B cell (primary cell): ENCODE results near the gene C1QA. TPM values are rescaled to one million over a fixed set of nuclear protein-coding genes. Genes with fewer than 3 reads are reported as not detected.

Experiments
- ATAC-seq: fragments of 200-7000 bp; cut with Tn5 transposase; one replicate; pipeline ENCODE4 v1.10.0; 2021; ENCODE audit warnings: low read depth, mild to moderate bottlenecking, moderate number of reproducible peaks, moderate library complexity
- CTCF ChIA-PET: fragments of 350-600 bp; sonication (Branson Sonifier 250); formaldehyde crosslinking; loops from one replicate; lab custom pipeline; 2021; ENCODE audit warnings: antibody characterized with exemption, inconsistent platforms; lab: Charles Lee
- POLR2A ChIA-PET: fragments of 350-600 bp; sonication (Branson Sonifier 250); formaldehyde crosslinking; loops from one replicate; lab custom pipeline; 2021; ENCODE audit warnings: antibody characterized with exemption; lab: Charles Lee
- DNase-seq: peaks from one replicate; pipeline ENCODE4 v3.0.0; 2013
- H2AFZ ChIP-seq: 2 replicates; pipeline ENCODE4 v1.6.1; 2012; ENCODE audit warnings: mild to moderate bottlenecking, low read depth, low read length; ENCODE audit not compliant: insufficient read depth, poor library complexity, severe bottlenecking
- H3K27ac ChIP-seq, 2 donors: 1 replicate in 1 of 2; 2 replicates in 1 of 2; pipeline ENCODE4 v1.5.1; 2012 to 2013; ENCODE audit warnings: low read length in 2 of 2, mild to moderate bottlenecking in 2 of 2, moderate library complexity in 1 of 2
- H3K27me3 ChIP-seq, 4 experiments: fragments of 200-600 bp in 1 of 4; sonication (generic) in 1 of 4; replicated peaks in 1 of 4; 1 replicate in 2 of 4; 2 replicates in 2 of 4; pipeline versions ENCODE4 v1.6.1 to v1.7.0; 2013 to 2016; ENCODE audit warnings: low read length in 3 of 4, mild to moderate bottlenecking in 2 of 4, mixed read lengths in 1 of 4, moderate library complexity in 1 of 4; ENCODE audit not compliant: insufficient read depth in 4 of 4, control insufficient read depth in 3 of 4; ENCODE audit errors: control extremely low read depth in 1 of 4
- H3K36me3 ChIP-seq, 2 experiments: replicated peaks in 1 of 2; 1 replicate in 1 of 2; 2 replicates in 1 of 2; pipeline versions ENCODE4 v1.6.1 to v1.7.1; 2013; ENCODE audit warnings: low read length in 1 of 2; ENCODE audit not compliant: insufficient read depth in 2 of 2, control insufficient read depth in 1 of 2; ENCODE audit errors: control extremely low read depth in 1 of 2, extremely low read depth in 1 of 2
- H3K4me1 ChIP-seq, 2 donors: fragments of 200-600 bp in 1 of 2; sonication (generic) in 1 of 2; 1 replicate in 1 of 2; 2 replicates in 1 of 2; pipeline versions ENCODE4 v1.5.1 to v1.6.1; 2013 to 2017; ENCODE audit warnings: low read length in 2 of 2; ENCODE audit not compliant: control insufficient read depth in 2 of 2, insufficient read depth in 2 of 2
- H3K4me2 ChIP-seq: replicated peaks from 2 replicates; pipeline ENCODE3; 2012; ENCODE audit warnings: mild to moderate bottlenecking, low read depth, low read length; ENCODE audit not compliant: poor library complexity, severe bottlenecking
- H3K4me3 ChIP-seq, 5 experiments: fragments of 200-600 bp in 1 of 5; sonication (generic) in 1 of 5; 1 replicate in 3 of 5; 2 replicates in 2 of 5; pipeline versions ENCODE4 v1.5.1 to v1.7.0; 2011 to 2016; ENCODE audit warnings: low read length in 4 of 5, mild to moderate bottlenecking in 4 of 5, low read depth in 2 of 5, control low read depth in 1 of 5, moderate library complexity in 1 of 5; ENCODE audit not compliant: insufficient read depth in 1 of 5; ENCODE audit errors: control extremely low read depth in 1 of 5, extremely low read depth in 1 of 5
- H3K79me2 ChIP-seq: fragments of 200-600 bp; sonication (generic); one replicate; pipeline ENCODE4 v1.6.0; 2016; ENCODE audit warnings: low read length; ENCODE audit not compliant: control insufficient read depth, insufficient read depth
- H3K9ac ChIP-seq: fragments of 200-600 bp; sonication (generic); 2 replicates; pipeline ENCODE4 v1.6.1; 2017; ENCODE audit warnings: mild to moderate bottlenecking, low read length, moderate library complexity
- H3K9me3 ChIP-seq, 3 donors: one replicate each; pipeline versions ENCODE4 v1.6.1 to v1.7.1; 2013; ENCODE audit warnings: low read length in 2 of 3; ENCODE audit not compliant: control insufficient read depth in 2 of 3, insufficient read depth in 1 of 3; ENCODE audit errors: control extremely low read depth in 1 of 3
- H4K20me1 ChIP-seq: 2 replicates; pipeline ENCODE4 v1.6.0; 2012; ENCODE audit warnings: mild to moderate bottlenecking, low read length; ENCODE audit not compliant: insufficient read depth, control insufficient read depth, poor library complexity, severe bottlenecking
- H3K27ac Mint-ChIP-seq: one replicate; pipeline ENCODE4 v1.8.0; 2021; ENCODE audit warnings: mixed read lengths
- H3K27me3 Mint-ChIP-seq: one replicate; pipeline ENCODE4 v1.8.0; 2021; ENCODE audit warnings: mixed read lengths
- H3K4me1 Mint-ChIP-seq: one replicate; pipeline ENCODE4 v1.8.0; 2021; ENCODE audit warnings: mixed read lengths
- H3K4me3 Mint-ChIP-seq: one replicate; pipeline ENCODE4 v1.8.0; 2021; ENCODE audit warnings: mixed read lengths
- H3K9me3 Mint-ChIP-seq: one replicate; pipeline ENCODE4 v1.8.0; 2022; ENCODE audit warnings: mixed read lengths; ENCODE audit not compliant: insufficient read depth
- EZH2 ChIP-seq: IDR thresholded peaks from 2 replicates; pipeline ENCODE4 v1.6.1; 2012; ENCODE audit warnings: borderline replicate concordance, low read depth, mild to moderate bottlenecking, moderate library complexity, low read length; ENCODE audit not compliant: insufficient read depth, poor library complexity, severe bottlenecking
- WGBS: methylation state at CpG from one replicate; pipeline ENCODE4 v1.1.5; 2013; ENCODE audit warnings: missing lambda C conversion rate; ENCODE audit not compliant: insufficient coverage; 5-methylcytosine and 5-hydroxymethylcytosine counted together
- intact Hi-C: fragments of 100-400 bp; cut with micrococcal nuclease; formaldehyde crosslinking; loops from one replicate; pipeline ENCODE4 v1.10.0; 2022
- polyA plus RNA-seq: library from polyadenylated mRNA; depleted of rRNA; stranded (reverse); fragments of >200 nt; gene quantifications from 2 replicates; pipeline ENCODE4 v1.2.3, GENCODE V29; 2012
- total RNA-seq, 2 donors: library from RNA; stranded (reverse); fragments of 120-200 nt in 1 of 2; gene quantifications; 1 replicate in 1 of 2; 2 replicates in 1 of 2; pipeline versions ENCODE4 v1.2.3 to v1.2.4, GENCODE V29; 2013 to 2022
- TF ChIP-seq, protein P1 (sequence below): fragments of 200-600 bp; IDR thresholded peaks from one replicate; pipeline ENCODE4 v1.8.0; 2022; ENCODE audit warnings: antibody characterized with exemption, mild to moderate bottlenecking

Gene C1QA
- total and polyA plus RNA-seq, 2 donors (not counting 1 experiment from before 2014, with no cell fraction given): 0.16 TPM; not detected in 1

DNA sequence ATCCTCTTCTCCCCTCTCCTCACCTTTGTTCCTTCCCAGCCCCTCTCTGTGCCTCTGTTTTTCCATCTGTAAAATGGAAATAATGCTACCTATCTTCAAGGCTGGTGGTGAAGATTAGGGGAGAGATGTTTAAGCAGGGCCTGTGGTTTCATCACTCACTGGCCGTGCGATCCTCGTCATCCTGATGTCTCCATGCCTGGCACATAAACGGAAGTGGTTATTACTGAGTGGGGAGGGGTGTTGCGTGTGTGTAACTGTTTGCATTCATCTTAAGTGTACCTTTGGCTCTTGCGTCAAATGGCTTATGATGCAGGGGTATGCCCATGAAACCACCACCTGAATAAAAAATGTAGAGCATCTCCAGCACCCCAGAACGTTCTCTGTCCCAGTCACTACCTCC, 17.2 kb upstream of the C1QA start:
- no peak overlapping the region for H3K27ac Mint-ChIP-seq
- Histone ChIP-seq H3K4me1 (no peaks in the 10 kb centered on the region), H3K27me3 (peaks cover 0 to 4% (median 0%) of the 10 kb centered on the region in 4 experiments), H3K36me3 (no peaks in the 10 kb centered on the region), H3K4me3 (no peak overlapping the region), H4K20me1 (no peaks in the 10 kb centered on the region), H3K27ac (no peak overlapping the region), H3K4me2 (no peak overlapping the region), H3K9me3 (no peaks in the 10 kb centered on the region), H2AFZ (no peak overlapping the region), H3K9ac (no peak overlapping the region), H3K79me2 (no peaks in the 10 kb centered on the region)
- intact Hi-C loops: no loop called here
- TF ChIP-seq, protein P1, sequence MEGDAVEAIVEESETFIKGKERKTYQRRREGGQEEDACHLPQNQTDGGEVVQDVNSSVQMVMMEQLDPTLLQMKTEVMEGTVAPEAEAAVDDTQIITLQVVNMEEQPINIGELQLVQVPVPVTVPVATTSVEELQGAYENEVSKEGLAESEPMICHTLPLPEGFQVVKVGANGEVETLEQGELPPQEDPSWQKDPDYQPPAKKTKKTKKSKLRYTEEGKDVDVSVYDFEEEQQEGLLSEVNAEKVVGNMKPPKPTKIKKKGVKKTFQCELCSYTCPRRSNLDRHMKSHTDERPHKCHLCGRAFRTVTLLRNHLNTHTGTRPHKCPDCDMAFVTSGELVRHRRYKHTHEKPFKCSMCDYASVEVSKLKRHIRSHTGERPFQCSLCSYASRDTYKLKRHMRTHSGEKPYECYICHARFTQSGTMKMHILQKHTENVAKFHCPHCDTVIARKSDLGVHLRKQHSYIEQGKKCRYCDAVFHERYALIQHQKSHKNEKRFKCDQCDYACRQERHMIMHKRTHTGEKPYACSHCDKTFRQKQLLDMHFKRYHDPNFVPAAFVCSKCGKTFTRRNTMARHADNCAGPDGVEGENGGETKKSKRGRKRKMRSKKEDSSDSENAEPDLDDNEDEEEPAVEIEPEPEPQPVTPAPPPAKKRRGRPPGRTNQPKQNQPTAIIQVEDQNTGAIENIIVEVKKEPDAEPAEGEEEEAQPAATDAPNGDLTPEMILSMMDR: no peak
- no peak for TF ChIP-seq EZH2
- DNase-seq (no peak), ATAC-seq (no peak)
- H3K4me1 Mint-ChIP-seq: no peaks in the 10 kb centered on the region
- POLR2A ChIA-PET: no interaction called here
- CTCF ChIA-PET: no interaction called here
- peaks cover 37% of the 10 kb centered on the region for H3K27me3 Mint-ChIP-seq
- WGBS: 81% methylated on average over 5 of the region's 7 CpGs
- no peaks in the 10 kb centered on the region for H3K9me3 Mint-ChIP-seq
- no peak overlapping the region for H3K4me3 Mint-ChIP-seq

DNA sequence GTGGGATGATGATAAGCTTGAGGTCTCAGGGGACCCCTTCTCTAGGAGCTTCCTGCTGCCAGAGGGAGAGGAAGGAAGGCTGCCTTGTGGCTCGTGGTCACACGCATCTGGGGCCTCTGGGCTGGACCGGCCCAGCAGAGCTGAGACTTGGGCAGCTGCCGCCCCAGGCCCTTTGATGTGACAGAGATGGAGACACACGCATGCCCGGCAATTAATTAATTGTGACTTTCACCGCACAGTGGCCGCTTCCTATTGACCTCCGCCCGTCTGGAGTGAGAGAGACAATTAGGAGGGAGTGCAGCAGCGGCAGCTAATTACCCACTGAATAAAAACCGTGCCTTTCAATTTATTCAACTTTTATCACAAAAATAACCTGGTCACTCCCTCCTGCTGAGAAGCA, 16.6 kb upstream of the C1QA start:
- no peaks in the 10 kb centered on the region for H3K4me1 ChIP-seq
- H2AFZ ChIP-seq: no peak overlapping the region
- H3K9me3 ChIP-seq: no peaks in the 10 kb centered on the region
- no peaks in the 10 kb centered on the region for H3K9me3 Mint-ChIP-seq
- ChIA-PET CTCF (no interaction called here), POLR2A (no interaction called here)
- H3K27me3 ChIP-seq: peaks cover 0 to 5% (median 0%) of the 10 kb centered on the region in 4 experiments
- DNase-seq: no peak
- no peak overlapping the region for H3K4me2 ChIP-seq
- H3K4me3 ChIP-seq: no peak overlapping the region
- no peaks in the 10 kb centered on the region for H4K20me1 ChIP-seq
- 55% methylated on average over 9 of the region's 12 CpGs for WGBS
- no peaks in the 10 kb centered on the region for H3K36me3 ChIP-seq
- H3K27ac Mint-ChIP-seq: no peak overlapping the region
- ATAC-seq: no peak
- intact Hi-C loops: no loop called here
- no peaks in the 10 kb centered on the region for H3K4me1 Mint-ChIP-seq
- peaks cover 36% of the 10 kb centered on the region for H3K27me3 Mint-ChIP-seq
- H3K4me3 Mint-ChIP-seq: no peak overlapping the region
- no peak overlapping the region for H3K27ac ChIP-seq
- H3K79me2 ChIP-seq: no peaks in the 10 kb centered on the region
- H3K9ac ChIP-seq: no peak overlapping the region
- TF ChIP-seq, protein P1: no peak
- TF ChIP-seq EZH2: no peak
